NCI-H446 treated with DMSO at 0.1 percent for 48 hours (cell line): ENCODE data around the gene FCER2.
"Not testable (repeated sequence)": the region's sequence is repeated elsewhere in the genome, so short reads cannot be mapped to it uniquely, and the experiment has no call there.

Experiments
- DNase-seq: peaks from one replicate; lab custom pipeline; 2025; lab: John Stamatoyannopoulos, UW

FCER2 gene

DNA sequence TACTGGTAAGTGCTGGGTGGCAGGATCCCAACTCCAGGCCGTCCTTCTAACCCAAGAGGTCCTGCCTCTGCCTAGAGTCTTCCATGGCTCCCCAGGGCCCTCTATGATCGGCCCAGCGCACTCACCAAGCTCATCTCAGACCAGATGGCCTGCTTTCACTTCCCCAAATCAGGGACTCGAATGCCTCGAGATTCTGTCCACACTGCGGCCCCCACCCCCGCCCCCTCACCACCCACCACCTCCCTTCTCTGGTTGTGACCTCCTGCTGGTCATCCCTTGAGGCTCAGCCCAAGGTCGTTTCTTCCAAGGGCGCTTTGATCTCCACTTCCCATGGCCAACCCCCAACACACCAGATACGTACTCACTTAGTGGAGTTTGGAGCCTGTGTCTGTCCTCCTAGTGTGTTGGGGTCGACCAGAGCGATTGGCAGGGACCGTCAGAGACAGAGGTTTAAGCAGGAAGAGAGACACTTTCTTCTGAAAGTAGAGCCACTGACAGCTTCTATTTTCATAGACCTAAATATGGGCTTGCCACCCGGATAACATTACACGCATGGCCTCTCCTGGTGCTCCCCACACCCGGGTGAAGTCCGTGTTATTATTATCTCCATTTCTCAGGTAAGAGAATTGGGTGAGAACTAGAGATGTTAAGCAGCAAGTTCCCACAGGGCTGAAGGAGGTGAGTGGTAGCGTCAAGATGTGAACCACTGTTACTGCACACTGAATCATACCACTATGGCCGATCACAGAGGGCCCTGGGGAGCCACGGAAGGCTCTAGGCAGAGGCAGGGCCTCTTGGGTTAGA lies at the start of gene FCER2:
TSS of gene FCER2 (minus strand) at position 478 of the 804 bp plus-strand sequence. CDS start 2,371 bp downstream, outside the sequence.
- DNase-seq = no peak

- no peak for DNase-seq
Observed at GRCh38 chr19:7751157-7751783, 49.3 kb upstream of the FCER2 start.

GRCh38 chr19:7748756-7749155 lies 46.8 kb upstream of the FCER2 start:
- DNase-seq = no peak

GRCh38 chr19:7748171-7748570 lies 46.2 kb upstream of the FCER2 start:
- DNase-seq = no peak

- DNase-seq = no peak
Observed at GRCh38 chr19:7746903-7747884, 45.3 kb upstream of the FCER2 start, which contains the start of gene CD209. TSS of gene CD209 (minus strand) at chr19:7747534. CDS start at chr19:7747511, 23 bp downstream.

GRCh38 chr19:7746306-7746705 lies 44.4 kb upstream of the FCER2 start:
- not testable (repeated sequence) for DNase-seq

GRCh38 chr19:7744871-7745650 lies 43.1 kb upstream of the FCER2 start:
- DNase-seq = no peak

DNA sequence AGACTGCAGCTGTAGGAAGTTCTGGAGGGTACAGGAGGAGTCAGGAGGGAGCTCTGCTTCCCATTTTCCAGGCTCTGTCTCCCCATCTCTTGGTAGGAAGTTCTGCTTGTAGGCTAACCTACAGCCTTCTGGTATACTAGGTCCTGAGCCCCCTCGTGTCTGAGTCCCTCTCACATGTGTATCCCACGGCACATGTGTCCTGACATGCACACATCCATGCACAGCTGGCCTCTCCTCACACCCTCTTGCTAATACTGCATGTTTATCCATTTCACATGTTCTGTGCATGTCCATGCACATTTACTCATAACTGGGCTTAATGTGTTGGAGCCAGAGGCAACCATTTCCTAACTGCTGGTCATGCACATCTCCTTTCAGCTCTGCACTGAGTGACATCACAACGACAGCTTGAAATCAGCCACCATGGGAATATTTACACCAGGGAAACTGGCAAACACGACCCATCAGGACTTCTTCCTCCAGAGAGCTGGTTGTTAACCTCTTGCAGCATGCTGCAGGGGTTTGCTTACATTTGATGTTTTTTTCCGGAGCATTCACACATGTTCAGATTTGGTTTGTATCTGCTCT lies 42.4 kb upstream of the FCER2 start:
- no peak for DNase-seq

- DNase-seq = no peak
Observed at GRCh38 chr19:7743425-7743841, 41.5 kb upstream of the FCER2 start.

DNA sequence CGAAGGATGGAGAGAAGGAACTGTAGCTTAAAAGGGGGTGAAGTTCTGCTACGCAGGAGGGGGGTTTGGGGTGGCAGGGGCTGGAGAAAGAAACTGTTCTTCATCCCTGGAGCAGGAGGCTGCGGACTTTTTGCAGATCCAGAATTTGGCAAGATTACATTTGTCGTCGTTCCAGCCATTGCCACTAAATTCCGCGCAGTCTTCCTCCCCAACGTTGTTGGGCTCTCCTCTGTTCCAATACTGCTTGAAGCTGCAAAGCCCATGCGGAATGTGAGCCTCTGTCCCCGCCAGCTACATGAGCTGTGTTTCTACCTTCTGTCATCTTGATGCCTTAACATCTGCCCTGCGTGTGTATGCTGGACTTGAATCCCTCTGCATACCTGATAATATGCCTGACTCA lies 41.1 kb upstream of the FCER2 start:
- DNase-seq = no peak

- no peak for DNase-seq
Observed at GRCh38 chr19:7742575-7742974, 40.6 kb upstream of the FCER2 start.

DNA sequence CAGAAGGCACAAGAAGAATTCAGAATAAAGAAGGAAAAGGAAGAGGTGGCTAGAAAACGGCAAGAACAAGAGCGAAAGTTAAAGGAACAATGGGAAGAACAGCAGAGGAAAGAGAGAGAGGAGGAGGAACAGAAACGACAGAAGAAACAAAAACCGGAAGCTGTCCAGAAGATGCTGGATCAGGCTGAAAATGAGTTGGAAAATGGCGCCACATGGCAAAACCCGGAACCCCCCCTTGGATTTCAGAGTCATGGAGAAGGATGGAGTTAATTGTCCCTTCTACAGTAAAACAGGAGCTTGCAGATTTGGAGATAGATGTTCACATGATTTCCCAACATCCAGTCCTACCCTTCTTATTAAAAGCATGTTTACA lies 38.7 kb upstream of the FCER2 start:
- DNase-seq = no peak

DNA sequence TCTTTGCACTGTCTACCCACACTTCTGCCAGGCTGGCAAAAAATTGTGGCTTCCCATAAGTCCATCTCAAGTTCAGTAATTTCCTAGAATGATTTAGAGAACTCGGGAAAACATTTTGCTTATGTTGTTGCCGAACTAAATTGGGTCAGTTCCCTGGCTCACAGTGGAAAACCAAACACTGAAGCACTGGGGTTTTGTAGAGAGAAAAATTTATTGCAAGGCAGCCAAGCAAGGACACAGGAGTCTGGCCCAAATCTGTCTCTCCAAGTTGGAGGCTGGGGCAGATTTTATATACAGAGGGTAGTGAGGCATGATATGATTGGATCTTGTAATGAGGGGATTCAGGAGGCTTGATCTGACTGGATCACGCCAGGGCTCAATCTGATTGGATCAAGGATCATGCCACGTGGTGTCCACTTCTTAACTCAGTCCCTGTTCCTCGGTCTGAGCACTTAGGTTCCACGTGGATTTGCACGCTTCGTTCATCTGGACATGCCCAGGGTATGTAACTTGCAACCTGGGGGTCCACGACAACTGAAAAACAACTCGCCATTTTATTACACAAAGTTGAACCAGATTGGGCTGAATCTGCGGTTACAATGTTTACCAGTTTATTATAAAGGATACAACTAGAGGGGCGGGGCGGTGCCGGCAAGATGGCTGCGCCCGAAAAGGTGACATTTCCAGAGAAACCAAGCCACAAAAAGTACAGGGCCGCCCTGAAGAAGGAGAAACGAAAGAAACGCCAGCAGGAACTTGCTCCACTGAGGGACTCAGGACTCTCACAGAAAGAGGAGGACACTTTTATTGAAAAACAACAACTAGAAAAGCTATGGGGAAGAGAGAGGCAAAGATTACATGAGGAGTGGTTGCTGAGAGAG lies 38.1 kb upstream of the FCER2 start:
- DNase-seq = no peak

DNA sequence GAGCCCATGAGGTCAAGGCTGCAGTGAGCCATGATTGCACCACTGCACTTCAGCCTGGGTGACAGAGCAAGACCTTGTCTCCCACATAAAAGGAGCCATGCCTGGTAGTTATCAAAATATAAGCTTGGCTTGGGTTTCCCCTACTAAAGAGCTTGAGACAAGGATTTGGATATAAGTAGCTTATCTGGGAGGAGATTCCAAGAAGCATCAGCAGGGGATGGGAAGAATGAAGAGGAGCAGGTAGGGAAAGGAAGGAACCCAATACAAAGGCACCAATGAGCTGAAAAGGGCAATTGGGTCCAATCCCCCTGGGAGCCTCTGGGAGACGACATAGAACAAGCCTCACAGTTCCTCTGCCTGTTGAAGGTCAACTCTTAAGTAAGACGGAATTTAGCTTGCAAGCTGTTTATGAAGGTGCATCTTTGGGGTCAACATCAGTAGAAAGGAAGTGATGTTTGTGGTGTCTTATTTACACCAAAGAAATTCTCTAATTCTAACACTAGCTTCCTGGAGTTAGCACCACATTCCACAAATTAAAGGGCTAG lies 37.4 kb upstream of the FCER2 start:
- no peak for DNase-seq

GRCh38 chr19:7738023-7738422 lies 36.1 kb upstream of the FCER2 start:
- DNase-seq = no peak

- no peak for DNase-seq
Observed at GRCh38 chr19:7737215-7737614, 35.3 kb upstream of the FCER2 start.

GRCh38 chr19:7736148-7736547 lies 34.2 kb upstream of the FCER2 start:
- no peak for DNase-seq

DNA sequence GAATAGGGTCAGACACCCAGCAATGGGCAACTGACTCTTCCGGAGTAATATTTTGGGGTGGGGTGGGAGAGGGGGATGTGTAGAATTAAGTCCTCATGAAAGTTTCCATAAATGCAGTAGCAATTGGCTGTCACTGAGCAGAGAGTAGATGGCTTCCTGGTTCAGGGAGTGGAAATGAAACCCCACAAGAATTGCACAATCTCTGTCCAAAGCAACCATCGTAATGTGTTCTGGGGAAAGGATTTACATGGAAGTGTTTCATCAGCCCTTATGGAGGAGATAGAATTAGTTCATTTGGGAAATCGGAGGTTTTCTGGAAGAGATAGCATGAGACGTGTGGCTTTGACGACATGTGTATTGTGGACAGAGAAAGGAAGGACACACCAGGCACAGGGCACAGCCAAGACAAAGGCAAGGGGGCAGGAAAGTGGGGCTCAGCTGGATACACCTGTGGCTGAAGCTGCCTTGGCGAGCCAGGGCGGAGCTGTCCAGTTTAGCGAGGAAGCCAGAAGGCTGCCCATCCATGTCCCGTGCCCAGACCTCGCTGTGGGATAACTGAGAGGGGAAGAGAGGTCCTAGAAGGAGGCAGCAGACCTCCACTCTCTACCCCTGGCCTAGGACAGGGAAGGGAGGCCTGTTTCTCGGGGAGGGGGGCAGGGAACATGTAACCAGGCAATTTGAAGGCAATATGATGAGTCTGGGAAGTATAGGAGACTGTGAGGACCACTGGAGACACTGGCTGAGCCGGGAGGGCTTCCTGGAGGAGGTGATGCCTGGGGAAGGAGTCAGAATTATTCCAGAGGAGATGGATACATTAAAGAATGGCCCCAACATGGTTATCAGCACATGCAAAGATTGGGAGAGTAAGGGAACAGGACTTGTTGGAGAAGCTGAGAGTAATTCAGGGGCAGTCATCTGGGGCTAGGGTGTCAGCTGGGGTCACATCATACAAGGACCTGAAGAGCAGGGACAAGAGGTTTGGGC lies 32.6 kb upstream of the FCER2 start:
- DNase-seq = no peak

DNA sequence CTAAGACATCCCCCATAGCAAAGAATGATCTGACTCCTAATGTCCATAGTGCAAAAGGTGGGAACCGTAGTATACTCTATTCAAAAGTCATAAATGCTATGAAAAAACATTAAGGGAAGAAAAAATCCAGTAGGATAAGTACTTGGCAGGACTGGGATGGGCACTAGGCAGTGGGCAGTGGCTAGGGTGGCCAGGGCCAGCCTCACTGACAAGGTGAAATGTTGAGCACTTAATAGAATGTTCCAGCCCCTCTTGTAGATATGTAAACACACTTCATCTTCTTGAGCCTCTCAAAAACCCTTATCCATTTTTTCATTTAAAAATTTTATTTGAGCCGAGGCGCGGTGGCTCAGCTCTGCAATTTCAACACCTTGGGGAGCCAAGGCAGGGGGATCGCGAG lies 31.4 kb upstream of the FCER2 start:
- DNase-seq = no peak
